Measurements from ENCODE around the gene EWSR1.
"Not testable (repeated sequence)": the region's sequence is repeated elsewhere in the genome, so short reads cannot be mapped to it uniquely, and the experiment has no call there.

Gene EWSR1

GRCh38 chr22:29344137-29344536 lies 76.1 kb downstream of the EWSR1 start:
- DNase-seq (ENCODE audit: low read depth in 1 of 2, low spot score in 1 of 2): no peak
- Histone ChIP-seq H3K27me3 (ENCODE audit: insufficient read depth, poor library complexity, severe bottlenecking) (no peaks in the 10 kb centered on the region), H3K4me3 (replicated peaks; ENCODE audit: insufficient read depth, low read length) (no peak overlapping the region), H3K27ac (replicated peaks) (no peak overlapping the region)
- TF ChIP-seq POLR2AphosphoS5 (IDR thresholded peaks at IDR 0.05; ENCODE audit: low read depth): no peak
- TF ChIP-seq SPI1 (IDR thresholded peaks at IDR 0.05; ENCODE audit: borderline replicate concordance, low read depth): no peak
- no peak for TF ChIP-seq CTCF (IDR thresholded peaks at IDR 0.05; ENCODE audit: insufficient read depth, low read length)
- no peak for TF ChIP-seq REST (IDR thresholded peaks at IDR 0.05; ENCODE audit: insufficient replicate concordance, low read depth)
- TF ChIP-seq GABPA (IDR thresholded peaks at IDR 0.05; ENCODE audit: low read depth): no peak

- H3K27me3 ChIP-seq (ENCODE audit: insufficient read depth, poor library complexity, severe bottlenecking); H3K4me3 ChIP-seq (replicated peaks; ENCODE audit: insufficient read depth, low read length); H3K27ac ChIP-seq (replicated peaks); DNase-seq (ENCODE audit: low read depth in 1 of 2, low spot score in 1 of 2): not testable (repeated sequence)
These were observed 76.8 kb downstream of the EWSR1 start for GRCh38 chr22:29344889-29345288.

GRCh38 chr22:29345932-29346331 lies 77.9 kb downstream of the EWSR1 start:
- no peak for DNase-seq (ENCODE audit: low read depth in 1 of 2, low spot score in 1 of 2)
- Histone ChIP-seq H3K27ac (replicated peaks) (no peak overlapping the region), H3K4me3 (replicated peaks; ENCODE audit: insufficient read depth, low read length) (no peak overlapping the region), H3K27me3 (ENCODE audit: insufficient read depth, poor library complexity, severe bottlenecking) (no peaks in the 10 kb centered on the region)
- no peak for TF ChIP-seq REST (IDR thresholded peaks at IDR 0.05; ENCODE audit: insufficient replicate concordance, low read depth)
- no peak for TF ChIP-seq POLR2AphosphoS5 (IDR thresholded peaks at IDR 0.05; ENCODE audit: low read depth)
- no peak for TF ChIP-seq CTCF (IDR thresholded peaks at IDR 0.05; ENCODE audit: insufficient read depth, low read length)
- no peak for TF ChIP-seq GABPA (IDR thresholded peaks at IDR 0.05; ENCODE audit: low read depth)
- no peak for TF ChIP-seq SPI1 (IDR thresholded peaks at IDR 0.05; ENCODE audit: borderline replicate concordance, low read depth)

GRCh38 chr22:29346659-29347058 lies 78.6 kb downstream of the EWSR1 start:
- Histone ChIP-seq H3K27ac (replicated peaks) (no peak overlapping the region), H3K4me3 (replicated peaks; ENCODE audit: insufficient read depth, low read length) (no peak overlapping the region), H3K27me3 (ENCODE audit: insufficient read depth, poor library complexity, severe bottlenecking) (no peaks in the 10 kb centered on the region)
- TF ChIP-seq GABPA (IDR thresholded peaks at IDR 0.05; ENCODE audit: low read depth) (no peak), SPI1 (IDR thresholded peaks at IDR 0.05; ENCODE audit: borderline replicate concordance, low read depth) (no peak), POLR2AphosphoS5 (IDR thresholded peaks at IDR 0.05; ENCODE audit: low read depth) (no peak), CTCF (IDR thresholded peaks at IDR 0.05; ENCODE audit: insufficient read depth, low read length) (no peak), REST (IDR thresholded peaks at IDR 0.05; ENCODE audit: insufficient replicate concordance, low read depth) (no peak)
- no peak for DNase-seq (ENCODE audit: low read depth in 1 of 2, low spot score in 1 of 2)

Measured in HL-60 (cell line).